Heart right ventricle (tissue), 16 donors: ENCODE data around the gene DIP2C. TPM values are rescaled to one million over a fixed set of nuclear protein-coding genes. Genes with fewer than 3 reads are reported as not detected.
"Not testable (repeated sequence)": the region's sequence is repeated elsewhere in the genome, so short reads cannot be mapped to it uniquely, and the experiment has no call there.

Experiments used
- ATAC-seq, 8 donors: fragments of 200-7000 bp; cut with Tn5 transposase; one replicate each; pipeline ENCODE4 v1.9.1; 2020; ENCODE audit warnings: mild to moderate bottlenecking in 8 of 8, moderate library complexity in 8 of 8, moderate number of reproducible peaks in 1 of 8
- DNase-seq, 2 donors: peaks; one replicate each; pipeline ENCODE4 v3.0.0-alpha.2; 2020
- H3K27ac ChIP-seq, 10 donors: fragments of 200-600 bp; sonication (generic) in 2 of 10; one replicate each; pipeline versions ENCODE4 v1.5.0 to v1.8.0; 2020 to 2022; ENCODE audit warnings: mild to moderate bottlenecking in 3 of 10
- H3K27me3 ChIP-seq, 7 donors: fragments of 200-600 bp; one replicate each; pipeline ENCODE4 v1.8.0; 2021 to 2022; ENCODE audit warnings: mild to moderate bottlenecking in 2 of 7
- H3K36me3 ChIP-seq, 9 donors: fragments of 200-600 bp; sonication (generic) in 1 of 9; one replicate each; pipeline versions ENCODE4 v1.5.0 to v1.8.0; 2020 to 2022; ENCODE audit warnings: mild to moderate bottlenecking in 2 of 9
- H3K4me1 ChIP-seq, 9 donors: fragments of 200-600 bp; sonication (generic) in 1 of 9; one replicate each; pipeline versions ENCODE4 v1.5.0 to v1.8.0; 2020 to 2022; ENCODE audit warnings: mild to moderate bottlenecking in 4 of 9
- H3K4me3 ChIP-seq, 10 donors: fragments of 200-600 bp; sonication (generic) in 2 of 10; one replicate each; pipeline versions ENCODE4 v1.5.0 to v1.8.0; 2020 to 2022; ENCODE audit warnings: mild to moderate bottlenecking in 7 of 10, moderate library complexity in 2 of 10
- H3K9me3 ChIP-seq, 11 donors: fragments of 200-600 bp in 10 of 11; sonication (generic) in 2 of 11; one replicate each; pipeline versions ENCODE4 v1.5.0 to v1.8.0; 2013 to 2022; ENCODE audit warnings: mild to moderate bottlenecking in 2 of 11, control low read depth in 1 of 11, moderate library complexity in 1 of 11
- WGBS, 2 donors: extraction: QIAGEN DNeasy Blood & Tissue Kit; methylation state at CpG; one replicate each; pipeline ENCODE4 v1.1.7; 2013; ENCODE audit warnings: inconsistent platforms in 1 of 2; 5-methylcytosine and 5-hydroxymethylcytosine counted together
- intact Hi-C, 10 donors: fragments of 100-400 bp; cut with DNase I; formaldehyde crosslinking; loops; one replicate each; pipeline versions ENCODE4 v1.11.1 to v1.14.2; 2022
- polyA plus RNA-seq, 2 donors: library from polyadenylated mRNA; stranded (reverse); fragments of 200-250 nt; gene quantifications; one replicate each; pipeline ENCODE4 v1.2.3, GENCODE V29; 2013
- total RNA-seq, 10 donors: library from RNA; stranded (reverse); fragmentation: NEBNext Ultra II Directional in 3 of 10; extraction: Animal tissue kit (Norgen Biotek cat#: 25700) in 3 of 10; gene quantifications; one replicate each; pipeline versions ENCODE4 v1.2.1 to v1.2.4, GENCODE V29; 2021 to 2023
- TF ChIP-seq, protein P1 (sequence below), 9 donors: fragments of 200-600 bp; sonication (generic) in 2 of 9; IDR thresholded peaks; one replicate each; pipeline versions ENCODE4 v1.5.0 to v1.8.0; 2021 to 2022; ENCODE audit warnings: antibody characterized with exemption in 9 of 9, mild to moderate bottlenecking in 5 of 9, moderate library complexity in 1 of 9
- donor health status: Arrhythmogenic right ventricular cardiomyopathy.
- donor health status: ischemic (EF 13 %, LVEDD 7.1; RV severe dilation, severe dysfunction).
- donor health status: healthy with polysubstance abuse.
- donor health status: DM: no; HTN: yes; CAD: no.
- donor health status: DM: no; HTN: no; CAD: no.
- donor health status: ischemic (EF 25% LVEDD 6.9; RV normal size, moderate dysfunction).
- donor health status: ischemic (EF 25% LVEDD 5.7; RV mildly dilated, moderate dysfunction).
- donor health status: healthy.
- donor health status: DM: yes; HTN: yes; CAD: no.
- donor health status: Ischemic cardiomyopathy.
- donor health status: ischemic (EF 35%, LVEDD 5.7; RV mildly dilated, moderate dysfunction).
- donor health status: nonischemic (EF 11% LVEDD 7.7; RV severe dilation, severe dysfunction).
- donor health status: DM: yes; HTN: yes; CAD: no.
- donor health status: PGD.
- donor health status: ischemic (EF 29% LVEDD 5.4; RV normal size, mild dysfunction).
- donor health status: nonischemic (EF 23%, LVEDD 6.1; RV moderate dilation, normal function).

DIP2C gene
- total and polyA plus RNA-seq, 12 donors, result 7.1 to 48.2 (median 33.7) TPM

DNA sequence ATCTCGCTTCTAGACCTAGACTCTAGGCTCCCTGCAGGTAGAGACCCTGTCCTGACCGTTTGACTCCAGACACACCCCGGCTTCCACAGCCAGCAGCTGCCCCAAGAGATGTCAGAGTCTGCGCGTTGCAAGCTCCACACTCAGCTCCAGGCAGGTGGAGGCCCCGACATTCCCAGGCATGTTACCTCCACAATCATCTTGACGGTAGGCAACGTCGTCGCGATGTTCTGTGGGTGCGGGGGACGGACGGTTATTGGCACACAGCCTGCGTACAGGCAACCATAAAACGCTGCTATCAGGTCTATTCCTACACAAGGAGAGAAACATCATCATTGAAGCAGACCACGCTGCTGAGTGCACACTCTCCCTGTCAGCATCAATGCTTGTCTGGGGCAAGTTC, 341.0 kb downstream of the DIP2C start:
- Histone ChIP-seq H3K9me3 (no peaks in the 10 kb centered on the region), H3K36me3 (peaks cover 0 to 71% (median 17%) of the 10 kb centered on the region in 9 donors), H3K27me3 (no peaks in the 10 kb centered on the region), H3K27ac (no peak overlapping the region), H3K4me1 (no peaks in the 10 kb centered on the region), H3K4me3 (no peak overlapping the region)
- WGBS, 2 donors, result 95 to 96% methylated on average over 17 of the region's 17 CpGs
- ATAC-seq (no peak), DNase-seq (no peak)
- intact Hi-C loops, result no loop called here
- TF ChIP-seq, protein P1, sequence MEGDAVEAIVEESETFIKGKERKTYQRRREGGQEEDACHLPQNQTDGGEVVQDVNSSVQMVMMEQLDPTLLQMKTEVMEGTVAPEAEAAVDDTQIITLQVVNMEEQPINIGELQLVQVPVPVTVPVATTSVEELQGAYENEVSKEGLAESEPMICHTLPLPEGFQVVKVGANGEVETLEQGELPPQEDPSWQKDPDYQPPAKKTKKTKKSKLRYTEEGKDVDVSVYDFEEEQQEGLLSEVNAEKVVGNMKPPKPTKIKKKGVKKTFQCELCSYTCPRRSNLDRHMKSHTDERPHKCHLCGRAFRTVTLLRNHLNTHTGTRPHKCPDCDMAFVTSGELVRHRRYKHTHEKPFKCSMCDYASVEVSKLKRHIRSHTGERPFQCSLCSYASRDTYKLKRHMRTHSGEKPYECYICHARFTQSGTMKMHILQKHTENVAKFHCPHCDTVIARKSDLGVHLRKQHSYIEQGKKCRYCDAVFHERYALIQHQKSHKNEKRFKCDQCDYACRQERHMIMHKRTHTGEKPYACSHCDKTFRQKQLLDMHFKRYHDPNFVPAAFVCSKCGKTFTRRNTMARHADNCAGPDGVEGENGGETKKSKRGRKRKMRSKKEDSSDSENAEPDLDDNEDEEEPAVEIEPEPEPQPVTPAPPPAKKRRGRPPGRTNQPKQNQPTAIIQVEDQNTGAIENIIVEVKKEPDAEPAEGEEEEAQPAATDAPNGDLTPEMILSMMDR (IDR thresholded peaks at IDR 0.05), result no peak

DNA sequence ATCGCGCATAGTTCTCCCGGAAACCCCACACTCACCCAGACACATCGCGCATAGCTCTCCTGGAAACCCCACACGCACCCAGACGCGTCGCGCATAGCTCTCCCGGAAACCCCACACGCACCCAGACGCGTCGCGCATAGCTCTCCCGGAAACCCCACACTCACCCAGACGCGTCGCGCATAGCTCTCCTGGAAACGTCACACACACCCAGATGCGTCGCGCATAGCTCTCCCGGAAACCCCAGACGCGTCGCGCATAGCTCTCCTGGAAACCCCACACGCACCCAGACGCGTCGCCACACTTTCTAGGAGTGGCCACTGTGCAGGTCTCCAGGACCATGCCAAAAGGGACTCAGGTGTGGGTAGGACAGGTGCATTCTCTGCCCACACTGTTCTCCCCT, 341.7 kb downstream of the DIP2C start:
- peak in 1 of 8 donors; percentile 24 for ATAC-seq
- H3K27ac ChIP-seq, DNase-seq, H3K4me3 ChIP-seq, intact Hi-C loops, H3K9me3 ChIP-seq, H3K4me1 ChIP-seq, H3K27me3 ChIP-seq: not testable (repeated sequence)
- H3K36me3 ChIP-seq, result peaks cover 0 to 71% (median 17%) of the 10 kb centered on the region in 9 donors
- WGBS, 2 donors, result 95 to 96% methylated on average over 34 of the region's 34 CpGs

DNA sequence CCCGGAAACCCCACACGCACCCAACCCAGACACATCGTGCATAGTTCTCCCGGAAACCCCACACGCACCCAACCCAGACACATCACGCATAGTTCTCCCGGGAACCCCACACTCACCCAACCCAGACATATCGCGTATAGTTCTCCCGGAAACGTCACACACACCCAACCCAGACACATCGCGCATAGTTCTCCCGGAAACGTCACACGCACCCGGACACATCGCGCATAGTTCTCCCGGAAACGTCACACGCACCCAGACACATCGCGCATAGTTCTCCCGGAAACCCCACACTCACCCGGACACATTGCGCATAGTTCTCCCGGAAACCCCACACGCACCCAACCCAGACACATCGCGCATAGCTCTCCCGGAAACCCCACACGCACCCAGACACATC, 342.3 kb downstream of the DIP2C start:
- intact Hi-C loops, DNase-seq, H3K27me3 ChIP-seq, H3K4me1 ChIP-seq, H3K27ac ChIP-seq, H3K9me3 ChIP-seq, ATAC-seq, H3K4me3 ChIP-seq: not testable (repeated sequence)
- H3K36me3 ChIP-seq, result peaks cover 0 to 71% (median 20%) of the 10 kb centered on the region in 9 donors
- 87 to 89% methylated on average over 30 to 33 of the region's 33 CpGs for WGBS, 2 donors

DNA sequence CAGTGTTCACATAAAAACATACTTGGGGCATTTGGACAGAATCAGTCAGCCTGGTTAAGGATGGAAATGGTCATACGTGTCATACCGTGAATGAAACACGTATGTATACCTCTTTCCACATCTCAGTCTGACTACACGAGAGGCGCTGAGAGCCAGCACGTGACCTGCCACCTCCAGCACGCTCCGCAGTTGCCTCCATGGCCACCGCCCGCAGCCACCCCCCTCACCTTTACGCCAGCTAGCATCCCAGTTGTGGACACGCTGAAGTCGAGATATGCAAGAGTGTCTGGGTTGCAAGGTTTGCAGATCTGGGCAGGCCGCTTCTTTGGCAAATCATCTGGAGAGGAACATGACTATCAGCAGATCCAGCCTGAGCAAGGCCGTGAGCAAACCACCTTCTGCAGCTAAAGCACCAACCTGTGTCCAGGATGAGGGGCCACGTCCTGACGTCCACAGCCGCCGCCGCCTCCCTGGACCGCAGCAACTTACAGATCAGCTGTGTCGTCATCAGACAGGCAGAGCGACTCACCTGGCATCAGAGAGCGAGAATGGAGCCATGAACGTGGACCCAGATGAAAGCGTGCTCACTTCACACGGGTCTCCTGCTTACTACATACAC, 344.8 kb downstream of the DIP2C start:
- no peaks in the 10 kb centered on the region for H3K4me1 ChIP-seq
- H3K36me3 ChIP-seq, result peaks cover 0 to 74% (median 31%) of the 10 kb centered on the region in 9 donors
- ATAC-seq, result no peak
- intact Hi-C loops, result no loop called here
- H3K27me3 ChIP-seq, result no peaks in the 10 kb centered on the region
- H3K9me3 ChIP-seq, result no peaks in the 10 kb centered on the region
- H3K27ac ChIP-seq, result no peak overlapping the region
- no peak for DNase-seq
- H3K4me3 ChIP-seq, result no peak overlapping the region
- 95 to 97% methylated on average over 27 of the region's 27 CpGs for WGBS, 2 donors
- TF ChIP-seq, protein P1 (IDR thresholded peaks at IDR 0.05), result no peak

DNA sequence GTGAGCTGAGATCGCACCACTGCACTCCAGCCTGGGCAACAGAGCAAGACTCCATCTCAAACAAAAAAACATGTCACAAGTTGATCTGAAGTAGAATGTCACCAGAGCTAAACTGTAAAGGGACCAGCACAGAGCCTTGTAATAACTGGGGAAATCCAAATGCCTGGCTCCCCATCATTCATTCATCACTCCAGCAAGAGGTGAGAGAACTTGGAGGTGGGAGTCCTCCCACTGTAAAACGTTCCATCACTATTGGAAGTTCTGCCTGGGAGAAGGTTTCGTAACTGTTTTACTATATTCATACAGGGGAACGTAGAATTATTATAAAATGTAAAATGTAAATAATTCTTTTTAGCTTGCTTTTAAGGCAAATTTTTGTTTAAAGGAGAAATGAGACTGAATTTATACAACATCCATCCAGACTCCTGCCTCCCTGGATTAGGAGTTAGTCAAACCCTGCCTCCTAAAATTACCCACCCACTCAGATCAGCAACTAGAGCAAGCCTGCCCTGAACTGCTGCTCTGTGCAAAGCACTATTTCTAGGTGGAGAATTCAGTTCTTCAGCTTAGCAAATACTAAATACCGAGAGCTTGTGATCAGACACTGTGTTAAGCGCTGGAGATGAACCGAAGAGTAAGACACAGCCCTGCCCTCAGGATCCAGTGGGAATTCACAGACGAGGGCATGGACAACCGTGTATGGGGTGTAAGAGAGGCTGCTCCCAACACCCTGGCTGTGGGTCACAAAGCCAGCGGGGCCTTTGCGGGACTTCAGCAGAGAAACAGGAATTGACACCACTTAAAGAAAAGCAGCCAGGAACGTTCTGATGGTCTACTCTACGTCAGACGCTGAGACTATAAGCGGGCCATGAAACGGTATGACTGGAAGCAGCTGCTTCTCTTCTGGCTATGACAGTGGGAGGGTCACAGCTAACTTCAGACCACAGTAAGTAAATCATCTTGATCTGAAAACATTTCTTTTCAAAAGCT, 345.9 kb downstream of the DIP2C start:
- 82 to 85% methylated on average over 16 of the region's 16 CpGs for WGBS, 2 donors
- no peak overlapping the region for H3K27ac ChIP-seq
- H3K9me3 ChIP-seq, result no peaks in the 10 kb centered on the region
- no peaks in the 10 kb centered on the region for H3K4me1 ChIP-seq
- TF ChIP-seq, protein P1 (IDR thresholded peaks at IDR 0.05), result no peak
- intact Hi-C loops, result no loop called here
- ATAC-seq (no peak), DNase-seq (no peak)
- H3K27me3 ChIP-seq, result no peaks in the 10 kb centered on the region
- H3K36me3 ChIP-seq, result peaks cover 0 to 74% (median 28%) of the 10 kb centered on the region in 9 donors
- no peak overlapping the region for H3K4me3 ChIP-seq
